HEK293T (cell line): ENCODE data around the gene NFX1.

ENCODE experiments used
- FOXA1 ChIP-seq: fragments of 450-650 bp; IDR thresholded peaks from 2 replicates; pipeline ENCODE4 v1.6.1; 2016; ENCODE audit warnings: mild to moderate bottlenecking
- FOXK2 ChIP-seq: fragments of 450-650 bp; IDR thresholded peaks from 2 replicates; pipeline ENCODE4 v1.6.1; 2016; ENCODE audit warnings: mild to moderate bottlenecking

DNA sequence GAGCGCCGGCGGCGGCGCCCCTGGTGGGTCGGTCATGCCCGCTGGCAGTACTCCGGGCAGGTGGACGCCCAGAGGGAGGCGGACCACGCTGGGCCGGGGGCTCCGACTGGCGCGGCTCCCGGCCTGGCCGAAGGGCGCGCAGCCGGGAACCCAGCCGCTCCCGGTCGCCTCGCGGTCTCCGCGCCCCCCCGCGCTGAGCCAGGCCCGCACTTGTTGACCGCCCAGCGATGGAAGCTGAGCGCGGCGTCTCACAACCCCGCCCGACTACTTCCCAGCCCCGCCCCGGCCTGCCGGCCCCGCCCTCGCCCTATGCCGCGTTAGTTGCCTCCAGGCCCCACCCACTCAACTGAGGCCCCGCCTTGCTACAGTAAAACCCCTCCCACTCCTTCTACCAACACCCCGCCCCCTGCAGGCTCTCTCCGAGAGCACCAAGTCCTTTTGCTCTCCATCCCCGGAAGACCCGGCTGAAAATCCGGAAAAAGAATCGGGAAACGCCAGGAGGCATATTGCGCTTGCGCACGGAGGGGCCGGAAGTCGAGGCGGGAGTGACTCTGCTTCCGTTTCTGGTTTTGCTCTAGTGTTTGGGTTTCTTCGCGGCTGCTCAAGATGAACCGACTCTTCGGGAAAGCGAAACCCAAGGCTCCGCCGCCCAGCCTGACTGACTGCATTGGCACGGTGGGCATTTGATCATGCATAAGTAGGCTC lies 25.7 kb upstream of the NFX1 start, which contains the start of the genes BAG1 and CHMP5:
- TF ChIP-seq FOXA1 (no peak), FOXK2 (no peak)
